B cell (primary cell): ENCODE data around the gene NOS1AP. TPM values are rescaled to one million over a fixed set of nuclear protein-coding genes. Genes with fewer than 3 reads are reported as not detected.

Source experiments
- ATAC-seq: fragments of 200-7000 bp; cut with Tn5 transposase; one replicate; pipeline ENCODE4 v1.10.0; 2021; ENCODE audit warnings: low read depth, mild to moderate bottlenecking, moderate number of reproducible peaks, moderate library complexity
- CTCF ChIA-PET: fragments of 350-600 bp; sonication (Branson Sonifier 250); formaldehyde crosslinking; loops from one replicate; lab custom pipeline; 2021; ENCODE audit warnings: antibody characterized with exemption, inconsistent platforms; lab: Charles Lee
- POLR2A ChIA-PET: fragments of 350-600 bp; sonication (Branson Sonifier 250); formaldehyde crosslinking; loops from one replicate; lab custom pipeline; 2021; ENCODE audit warnings: antibody characterized with exemption; lab: Charles Lee
- DNase-seq: peaks from one replicate; pipeline ENCODE4 v3.0.0; 2013
- H2AFZ ChIP-seq: 2 replicates; pipeline ENCODE4 v1.6.1; 2012; ENCODE audit warnings: mild to moderate bottlenecking, low read depth, low read length; ENCODE audit not compliant: insufficient read depth, poor library complexity, severe bottlenecking
- H3K27ac ChIP-seq, 2 donors: 1 replicate in 1 of 2; 2 replicates in 1 of 2; pipeline ENCODE4 v1.5.1; 2012 to 2013; ENCODE audit warnings: low read length in 2 of 2, mild to moderate bottlenecking in 2 of 2, moderate library complexity in 1 of 2
- H3K27me3 ChIP-seq, 4 experiments: fragments of 200-600 bp in 1 of 4; sonication (generic) in 1 of 4; replicated peaks in 1 of 4; 1 replicate in 2 of 4; 2 replicates in 2 of 4; pipeline versions ENCODE4 v1.6.1 to v1.7.0; 2013 to 2016; ENCODE audit warnings: low read length in 3 of 4, mild to moderate bottlenecking in 2 of 4, mixed read lengths in 1 of 4, moderate library complexity in 1 of 4; ENCODE audit not compliant: insufficient read depth in 4 of 4, control insufficient read depth in 3 of 4; ENCODE audit errors: control extremely low read depth in 1 of 4
- H3K36me3 ChIP-seq, 2 experiments: replicated peaks in 1 of 2; 1 replicate in 1 of 2; 2 replicates in 1 of 2; pipeline versions ENCODE4 v1.6.1 to v1.7.1; 2013; ENCODE audit warnings: low read length in 1 of 2; ENCODE audit not compliant: insufficient read depth in 2 of 2, control insufficient read depth in 1 of 2; ENCODE audit errors: control extremely low read depth in 1 of 2, extremely low read depth in 1 of 2
- H3K4me1 ChIP-seq, 2 donors: fragments of 200-600 bp in 1 of 2; sonication (generic) in 1 of 2; 1 replicate in 1 of 2; 2 replicates in 1 of 2; pipeline versions ENCODE4 v1.5.1 to v1.6.1; 2013 to 2017; ENCODE audit warnings: low read length in 2 of 2; ENCODE audit not compliant: control insufficient read depth in 2 of 2, insufficient read depth in 2 of 2
- H3K4me2 ChIP-seq: replicated peaks from 2 replicates; pipeline ENCODE3; 2012; ENCODE audit warnings: mild to moderate bottlenecking, low read depth, low read length; ENCODE audit not compliant: poor library complexity, severe bottlenecking
- H3K4me3 ChIP-seq, 5 experiments: fragments of 200-600 bp in 1 of 5; sonication (generic) in 1 of 5; 1 replicate in 3 of 5; 2 replicates in 2 of 5; pipeline versions ENCODE4 v1.5.1 to v1.7.0; 2011 to 2016; ENCODE audit warnings: low read length in 4 of 5, mild to moderate bottlenecking in 4 of 5, low read depth in 2 of 5, control low read depth in 1 of 5, moderate library complexity in 1 of 5; ENCODE audit not compliant: insufficient read depth in 1 of 5; ENCODE audit errors: control extremely low read depth in 1 of 5, extremely low read depth in 1 of 5
- H3K79me2 ChIP-seq: fragments of 200-600 bp; sonication (generic); one replicate; pipeline ENCODE4 v1.6.0; 2016; ENCODE audit warnings: low read length; ENCODE audit not compliant: control insufficient read depth, insufficient read depth
- H3K9ac ChIP-seq: fragments of 200-600 bp; sonication (generic); 2 replicates; pipeline ENCODE4 v1.6.1; 2017; ENCODE audit warnings: mild to moderate bottlenecking, low read length, moderate library complexity
- H3K9me3 ChIP-seq, 3 donors: one replicate each; pipeline versions ENCODE4 v1.6.1 to v1.7.1; 2013; ENCODE audit warnings: low read length in 2 of 3; ENCODE audit not compliant: control insufficient read depth in 2 of 3, insufficient read depth in 1 of 3; ENCODE audit errors: control extremely low read depth in 1 of 3
- H4K20me1 ChIP-seq: 2 replicates; pipeline ENCODE4 v1.6.0; 2012; ENCODE audit warnings: mild to moderate bottlenecking, low read length; ENCODE audit not compliant: insufficient read depth, control insufficient read depth, poor library complexity, severe bottlenecking
- H3K27ac Mint-ChIP-seq: one replicate; pipeline ENCODE4 v1.8.0; 2021; ENCODE audit warnings: mixed read lengths
- H3K27me3 Mint-ChIP-seq: one replicate; pipeline ENCODE4 v1.8.0; 2021; ENCODE audit warnings: mixed read lengths
- H3K4me1 Mint-ChIP-seq: one replicate; pipeline ENCODE4 v1.8.0; 2021; ENCODE audit warnings: mixed read lengths
- H3K4me3 Mint-ChIP-seq: one replicate; pipeline ENCODE4 v1.8.0; 2021; ENCODE audit warnings: mixed read lengths
- H3K9me3 Mint-ChIP-seq: one replicate; pipeline ENCODE4 v1.8.0; 2022; ENCODE audit warnings: mixed read lengths; ENCODE audit not compliant: insufficient read depth
- EZH2 ChIP-seq: IDR thresholded peaks from 2 replicates; pipeline ENCODE4 v1.6.1; 2012; ENCODE audit warnings: borderline replicate concordance, low read depth, mild to moderate bottlenecking, moderate library complexity, low read length; ENCODE audit not compliant: insufficient read depth, poor library complexity, severe bottlenecking
- WGBS: methylation state at CpG from one replicate; pipeline ENCODE4 v1.1.5; 2013; ENCODE audit warnings: missing lambda C conversion rate; ENCODE audit not compliant: insufficient coverage; 5-methylcytosine and 5-hydroxymethylcytosine counted together
- intact Hi-C: fragments of 100-400 bp; cut with micrococcal nuclease; formaldehyde crosslinking; loops from one replicate; pipeline ENCODE4 v1.10.0; 2022
- polyA plus RNA-seq: library from polyadenylated mRNA; depleted of rRNA; stranded (reverse); fragments of >200 nt; gene quantifications from 2 replicates; pipeline ENCODE4 v1.2.3, GENCODE V29; 2012
- total RNA-seq, 2 donors: library from RNA; stranded (reverse); fragments of 120-200 nt in 1 of 2; gene quantifications; 1 replicate in 1 of 2; 2 replicates in 1 of 2; pipeline versions ENCODE4 v1.2.3 to v1.2.4, GENCODE V29; 2013 to 2022
- TF ChIP-seq, protein P1 (sequence below): fragments of 200-600 bp; IDR thresholded peaks from one replicate; pipeline ENCODE4 v1.8.0; 2022; ENCODE audit warnings: antibody characterized with exemption, mild to moderate bottlenecking

The NOS1AP gene
- total and polyA plus RNA-seq, 2 donors (not counting 1 experiment from before 2014, with no cell fraction given), result 0.32 TPM; not detected in 1

DNA sequence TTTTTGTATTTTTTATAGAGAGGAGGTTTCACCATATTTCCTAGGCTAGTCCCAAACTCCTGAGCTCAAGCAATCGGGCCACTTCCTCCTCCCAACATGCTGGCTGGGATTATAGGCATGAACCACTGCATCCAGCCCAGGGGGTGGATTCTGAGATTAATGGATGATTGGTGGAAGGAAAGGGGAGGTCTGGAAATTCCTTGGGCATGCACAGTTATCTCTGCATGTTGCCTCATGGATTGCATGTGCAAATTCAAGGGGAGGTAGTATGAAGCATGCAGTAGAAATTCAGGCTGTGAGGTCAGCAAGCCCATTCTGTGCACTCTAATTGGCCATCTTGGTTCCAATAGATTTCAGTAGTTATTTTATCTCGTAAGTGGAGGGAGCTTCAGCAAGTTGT lies 182.7 kb downstream of the NOS1AP start:
- Histone ChIP-seq H3K9me3 (no peaks in the 10 kb centered on the region), H3K9ac (no peak overlapping the region), H3K36me3 (no peaks in the 10 kb centered on the region), H3K4me3 (no peak overlapping the region), H2AFZ (no peak overlapping the region), H3K4me1 (no peaks in the 10 kb centered on the region), H3K27me3 (peaks cover 0 to 4% (median 0%) of the 10 kb centered on the region in 4 experiments), H4K20me1 (no peaks in the 10 kb centered on the region), H3K79me2 (no peaks in the 10 kb centered on the region), H3K27ac (no peak overlapping the region), H3K4me2 (no peak overlapping the region)
- Mint-ChIP-seq H3K4me1 (no peaks in the 10 kb centered on the region), H3K4me3 (no peak overlapping the region), H3K27me3 (peaks cover 17% of the 10 kb centered on the region), H3K27ac (no peak overlapping the region), H3K9me3 (no peaks in the 10 kb centered on the region)
- 100% methylated on average over 1 of the region's 2 CpGs for WGBS
- ChIA-PET CTCF (no interaction called here), POLR2A (no interaction called here)
- intact Hi-C loops, result no loop called here
- no peak for ATAC-seq
- TF ChIP-seq EZH2, result no peak
- TF ChIP-seq, protein P1, sequence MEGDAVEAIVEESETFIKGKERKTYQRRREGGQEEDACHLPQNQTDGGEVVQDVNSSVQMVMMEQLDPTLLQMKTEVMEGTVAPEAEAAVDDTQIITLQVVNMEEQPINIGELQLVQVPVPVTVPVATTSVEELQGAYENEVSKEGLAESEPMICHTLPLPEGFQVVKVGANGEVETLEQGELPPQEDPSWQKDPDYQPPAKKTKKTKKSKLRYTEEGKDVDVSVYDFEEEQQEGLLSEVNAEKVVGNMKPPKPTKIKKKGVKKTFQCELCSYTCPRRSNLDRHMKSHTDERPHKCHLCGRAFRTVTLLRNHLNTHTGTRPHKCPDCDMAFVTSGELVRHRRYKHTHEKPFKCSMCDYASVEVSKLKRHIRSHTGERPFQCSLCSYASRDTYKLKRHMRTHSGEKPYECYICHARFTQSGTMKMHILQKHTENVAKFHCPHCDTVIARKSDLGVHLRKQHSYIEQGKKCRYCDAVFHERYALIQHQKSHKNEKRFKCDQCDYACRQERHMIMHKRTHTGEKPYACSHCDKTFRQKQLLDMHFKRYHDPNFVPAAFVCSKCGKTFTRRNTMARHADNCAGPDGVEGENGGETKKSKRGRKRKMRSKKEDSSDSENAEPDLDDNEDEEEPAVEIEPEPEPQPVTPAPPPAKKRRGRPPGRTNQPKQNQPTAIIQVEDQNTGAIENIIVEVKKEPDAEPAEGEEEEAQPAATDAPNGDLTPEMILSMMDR, result no peak
- no peak for DNase-seq

DNA sequence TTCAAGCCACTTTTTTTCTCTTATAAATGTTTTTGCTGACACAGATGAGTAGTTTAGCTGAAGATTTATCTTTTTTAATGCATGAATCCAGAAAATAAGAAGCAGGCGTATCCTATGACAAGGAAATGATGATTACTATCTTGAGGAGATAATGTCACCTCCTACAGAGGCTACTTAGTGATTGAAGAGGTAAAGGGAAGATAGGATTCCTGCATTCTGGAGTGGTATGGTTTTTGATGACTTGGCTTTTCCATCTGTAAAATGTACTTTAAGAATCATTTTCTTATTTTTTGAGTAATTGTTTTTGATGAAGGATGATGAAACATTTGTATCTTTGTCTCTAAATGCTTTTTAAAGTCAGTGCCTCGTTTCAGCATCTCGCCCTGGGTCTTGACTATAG lies 184.3 kb downstream of the NOS1AP start:
- no peak overlapping the region for H3K4me2 ChIP-seq
- no peaks in the 10 kb centered on the region for H4K20me1 ChIP-seq
- Mint-ChIP-seq H3K4me3 (no peak overlapping the region), H3K9me3 (no peaks in the 10 kb centered on the region), H3K27ac (no peak overlapping the region), H3K27me3 (peaks cover 26% of the 10 kb centered on the region), H3K4me1 (no peaks in the 10 kb centered on the region)
- H3K36me3 ChIP-seq, result no peaks in the 10 kb centered on the region
- intact Hi-C loops, result no loop called here
- DNase-seq (no peak), ATAC-seq (no peak)
- 75% methylated on average over 2 of the region's 3 CpGs for WGBS
- H3K9me3 ChIP-seq, result no peaks in the 10 kb centered on the region
- no peak overlapping the region for H3K4me3 ChIP-seq
- H3K9ac ChIP-seq, result no peak overlapping the region
- H3K27ac ChIP-seq, result no peak overlapping the region
- CTCF ChIA-PET, result interaction anchor here (1.0 kb wide), 1 partner anchor 14 kb away, joined by 3 read pairs; no protein-coding TSS in a partner anchor
- POLR2A ChIA-PET, result no interaction called here
- H3K4me1 ChIP-seq, result no peaks in the 10 kb centered on the region
- H2AFZ ChIP-seq, result no peak overlapping the region
- H3K79me2 ChIP-seq, result no peaks in the 10 kb centered on the region
- peaks cover 0 to 4% (median 0%) of the 10 kb centered on the region in 4 experiments for H3K27me3 ChIP-seq
- no peak for TF ChIP-seq EZH2
- TF ChIP-seq, protein P1, result no peak
